ENCODE measurements around the gene TEAD3.

TEAD3 gene

GRCh38 chr6:35512006-35512405 is 15.1 kb upstream of the TEAD3 start:
- no peak for DNase-seq

- no peak for DNase-seq
Observed at GRCh38 chr6:35511562-35511941, 14.7 kb upstream of the TEAD3 start.

GRCh38 chr6:35510916-35511561 is 14.2 kb upstream of the TEAD3 start:
- no peak for DNase-seq

- DNase-seq, result no peak
Observed at GRCh38 chr6:35508542-35508941, 11.7 kb upstream of the TEAD3 start.

- no peak for DNase-seq
Observed at GRCh38 chr6:35508027-35508426, 11.1 kb upstream of the TEAD3 start.

- no peak for DNase-seq
Observed at GRCh38 chr6:35507221-35507620, 10.3 kb upstream of the TEAD3 start.

GRCh38 chr6:35506536-35506935 is 9.7 kb upstream of the TEAD3 start:
- no peak for DNase-seq

GRCh38 chr6:35505999-35506412 is 9.1 kb upstream of the TEAD3 start:
- no peak for DNase-seq

GRCh38 chr6:35503534-35503933 is 6.7 kb upstream of the TEAD3 start:
- DNase-seq, result no peak

- no peak for DNase-seq
Observed at GRCh38 chr6:35501784-35502183, 4.9 kb upstream of the TEAD3 start.

- DNase-seq, result no peak
Observed at GRCh38 chr6:35500782-35501181, 3.9 kb upstream of the TEAD3 start.

GRCh38 chr6:35499372-35499771 is 2.5 kb upstream of the TEAD3 start:
- no peak for DNase-seq

- no peak for DNase-seq
Observed at GRCh38 chr6:35498422-35499067, 1.7 kb upstream of the TEAD3 start.

GRCh38 chr6:35497571-35498421 is 917 bp upstream of the TEAD3 start:
- peak in 1 of 2 donors; percentile 40 for DNase-seq

- DNase-seq, result no peak
Observed at GRCh38 chr6:35496036-35496840, 641 bp downstream of the TEAD3 start.

GRCh38 chr6:35495258-35496035 is 1.4 kb downstream of the TEAD3 start:
- DNase-seq, result no peak

- DNase-seq, result no peak
Observed at GRCh38 chr6:35494161-35494563, 2.7 kb downstream of the TEAD3 start.

GRCh38 chr6:35493307-35493983 is 3.4 kb downstream of the TEAD3 start:
- no peak for DNase-seq

GRCh38 chr6:35492974-35493284 is 4.0 kb downstream of the TEAD3 start:
- DNase-seq, result no peak

GRCh38 chr6:35492258-35492973 is 4.5 kb downstream of the TEAD3 start:
- DNase-seq, result no peak
